Fibroblast of the aortic adventitia (primary cell): ENCODE results near the gene SETBP1. TPM values are rescaled to one million over a fixed set of nuclear protein-coding genes. Genes with fewer than 3 reads are reported as not detected.

Experiments used
- DNase-seq: peaks from one replicate; pipeline ENCODE4 v3.0.0-alpha.2; 2010; ENCODE audit warnings: low read depth
- H3K4me3 ChIP-seq: 2 replicates; pipeline ENCODE4 v1.5.1; 2011; ENCODE audit warnings: low read depth, mild to moderate bottlenecking, control low read depth, low read length, moderate library complexity
- total RNA-seq: library from RNA; depleted of rRNA; stranded (reverse); fragments of >200 nt; gene quantifications from 2 replicates; pipeline ENCODE4 v1.2.3, GENCODE V29; 2012; ENCODE audit warnings: low replicate concordance
- TF ChIP-seq, protein P1 (sequence below): IDR thresholded peaks from 2 replicates; pipeline ENCODE4 v1.5.1; 2011; ENCODE audit warnings: mild to moderate bottlenecking, low read length, control low read depth, inconsistent platforms; ENCODE audit not compliant: insufficient read depth

The SETBP1 gene
- total RNA-seq, 1 donor, result 10.5 TPM

DNA sequence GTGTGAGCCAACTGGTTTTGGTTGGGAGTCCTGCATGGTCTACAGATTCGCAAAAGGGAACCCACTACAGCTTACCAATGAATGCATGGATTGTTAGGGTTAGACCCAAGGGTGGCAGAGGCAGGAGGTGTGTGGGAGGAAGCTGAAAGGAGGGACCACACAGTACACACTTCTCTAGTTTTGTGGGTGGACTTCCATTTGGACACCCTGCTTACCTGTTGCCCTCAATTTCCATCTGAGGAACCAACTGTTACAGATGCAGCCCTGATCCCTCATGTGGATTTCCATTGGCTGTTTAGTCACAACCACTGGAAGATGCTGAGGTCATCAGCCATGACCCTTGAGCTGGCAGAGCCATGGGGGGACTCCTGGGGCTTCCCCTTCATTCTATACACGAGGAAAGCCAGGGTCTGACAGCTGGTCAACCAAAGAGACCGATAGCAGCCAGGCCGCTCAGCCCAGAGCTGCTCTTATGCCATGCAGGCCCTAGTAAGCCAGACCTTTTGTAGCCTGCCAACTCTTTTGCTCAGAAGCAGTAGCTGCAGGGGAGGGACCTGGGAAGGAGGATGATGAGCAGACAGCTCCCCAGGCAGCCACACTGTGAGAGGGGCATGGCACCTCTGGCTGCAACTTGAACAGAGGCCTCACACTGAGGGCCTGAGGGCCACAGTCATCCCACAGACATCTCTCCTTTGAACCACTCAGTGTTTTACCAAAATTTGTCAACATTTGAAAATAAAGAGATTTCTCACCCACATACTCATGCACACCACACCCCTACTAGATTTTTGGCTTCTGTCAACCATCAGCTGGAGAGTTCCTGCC is 162.1 kb downstream of the SETBP1 start:
- TF ChIP-seq, protein P1, sequence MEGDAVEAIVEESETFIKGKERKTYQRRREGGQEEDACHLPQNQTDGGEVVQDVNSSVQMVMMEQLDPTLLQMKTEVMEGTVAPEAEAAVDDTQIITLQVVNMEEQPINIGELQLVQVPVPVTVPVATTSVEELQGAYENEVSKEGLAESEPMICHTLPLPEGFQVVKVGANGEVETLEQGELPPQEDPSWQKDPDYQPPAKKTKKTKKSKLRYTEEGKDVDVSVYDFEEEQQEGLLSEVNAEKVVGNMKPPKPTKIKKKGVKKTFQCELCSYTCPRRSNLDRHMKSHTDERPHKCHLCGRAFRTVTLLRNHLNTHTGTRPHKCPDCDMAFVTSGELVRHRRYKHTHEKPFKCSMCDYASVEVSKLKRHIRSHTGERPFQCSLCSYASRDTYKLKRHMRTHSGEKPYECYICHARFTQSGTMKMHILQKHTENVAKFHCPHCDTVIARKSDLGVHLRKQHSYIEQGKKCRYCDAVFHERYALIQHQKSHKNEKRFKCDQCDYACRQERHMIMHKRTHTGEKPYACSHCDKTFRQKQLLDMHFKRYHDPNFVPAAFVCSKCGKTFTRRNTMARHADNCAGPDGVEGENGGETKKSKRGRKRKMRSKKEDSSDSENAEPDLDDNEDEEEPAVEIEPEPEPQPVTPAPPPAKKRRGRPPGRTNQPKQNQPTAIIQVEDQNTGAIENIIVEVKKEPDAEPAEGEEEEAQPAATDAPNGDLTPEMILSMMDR, result no peak
- no peak overlapping the region for H3K4me3 ChIP-seq
- no peak for DNase-seq

DNA sequence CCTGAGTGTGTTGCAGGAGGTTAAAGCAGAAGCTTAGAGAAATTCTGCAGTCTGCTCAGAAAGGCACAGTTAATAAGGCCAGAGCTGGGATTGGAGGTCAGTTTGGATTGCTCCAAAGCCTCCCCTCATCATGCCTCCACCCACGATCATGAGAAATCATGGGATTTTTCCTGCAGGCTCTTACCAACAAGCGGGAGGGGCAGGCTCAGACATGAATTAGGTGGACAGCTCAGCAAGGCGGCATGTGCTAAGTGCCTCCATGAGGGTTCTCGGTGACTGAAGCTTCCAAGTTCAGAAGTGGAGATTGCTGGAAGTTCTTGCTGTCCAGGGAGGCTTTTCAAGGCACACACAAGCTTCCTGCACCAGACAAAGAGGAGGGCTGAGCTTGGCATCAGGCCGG is 163.8 kb downstream of the SETBP1 start:
- no peak overlapping the region for H3K4me3 ChIP-seq
- DNase-seq, result no peak
- TF ChIP-seq, protein P1, result no peak

DNA sequence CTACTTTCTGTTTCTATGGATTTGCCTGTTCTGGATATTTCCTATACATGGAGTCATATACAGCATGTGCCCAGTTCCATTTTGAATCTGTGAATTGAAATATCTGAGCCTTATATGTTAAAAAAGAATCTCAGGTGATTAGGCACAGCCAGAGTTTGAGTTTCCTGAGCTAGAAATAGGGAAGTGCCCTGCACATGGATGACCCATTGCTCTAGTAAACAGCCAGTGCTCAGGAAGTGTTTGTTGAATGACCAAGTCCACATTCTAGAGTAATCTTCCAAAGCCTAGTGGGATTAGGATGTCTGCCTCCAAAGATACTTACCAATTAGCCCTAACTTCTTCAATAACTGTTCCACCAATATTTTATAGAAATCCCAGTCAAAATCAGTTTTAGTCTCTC is 165.8 kb downstream of the SETBP1 start:
- TF ChIP-seq, protein P1, result no peak
- DNase-seq, result no peak
- H3K4me3 ChIP-seq, result no peak overlapping the region

DNA sequence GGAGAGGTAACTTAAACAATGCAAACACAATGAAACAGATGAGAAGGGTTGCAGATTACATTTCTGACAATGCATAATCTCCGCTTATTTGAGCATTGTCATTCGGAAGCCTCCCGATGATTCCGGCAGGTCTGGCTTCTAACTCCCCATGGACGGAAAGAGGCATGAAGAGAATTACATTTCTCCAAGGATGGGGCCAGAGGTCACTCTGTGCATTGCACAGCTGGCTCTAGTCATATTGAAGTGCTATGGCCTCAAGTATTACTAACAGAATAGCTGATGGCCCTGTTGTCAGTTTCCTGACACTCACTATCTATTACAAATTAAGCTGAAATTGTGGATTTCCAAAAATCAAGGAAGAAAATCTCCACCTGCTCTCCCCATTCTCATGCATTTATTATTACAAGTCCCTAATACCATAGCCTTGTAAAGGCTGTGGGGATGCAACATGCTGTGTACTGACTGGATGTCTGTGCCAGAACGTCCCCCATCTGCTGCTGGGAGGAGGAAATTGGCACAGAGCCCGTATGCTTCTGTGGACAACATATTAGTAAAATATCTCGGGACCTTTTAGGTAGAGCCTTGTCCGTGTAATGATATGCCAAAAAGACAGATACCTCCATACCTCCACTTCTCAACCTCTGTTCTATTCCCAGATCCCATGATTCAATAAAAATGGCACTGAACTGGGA is 168.1 kb downstream of the SETBP1 start:
- DNase-seq, result no peak
- TF ChIP-seq, protein P1, result no peak

DNA sequence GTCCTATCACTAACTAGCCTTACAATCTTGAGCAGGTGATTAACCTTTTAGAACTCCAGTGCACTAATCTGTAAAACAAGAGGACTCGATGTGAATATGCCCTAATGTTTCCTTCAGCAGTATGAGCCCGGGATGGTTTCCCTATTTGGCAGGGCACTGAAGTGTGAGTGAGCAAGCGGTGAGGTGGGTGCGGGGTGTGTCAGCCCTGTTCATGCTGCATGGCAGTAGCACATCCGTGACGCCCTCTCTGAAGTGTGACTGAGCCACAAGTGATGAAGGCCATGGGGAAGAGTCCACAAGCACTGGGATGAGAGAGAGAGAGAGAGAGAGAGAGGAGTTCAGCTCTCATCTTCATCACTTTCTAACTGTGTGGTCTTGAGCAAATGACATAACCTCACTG is 168.7 kb downstream of the SETBP1 start:
- H3K4me3 ChIP-seq, result no peak overlapping the region
- no peak for DNase-seq
- TF ChIP-seq, protein P1, result no peak

More for the DNA sequence above, 168.1 kb downstream of the SETBP1 start:
- no peak overlapping the region for H3K4me3 ChIP-seq

DNA sequence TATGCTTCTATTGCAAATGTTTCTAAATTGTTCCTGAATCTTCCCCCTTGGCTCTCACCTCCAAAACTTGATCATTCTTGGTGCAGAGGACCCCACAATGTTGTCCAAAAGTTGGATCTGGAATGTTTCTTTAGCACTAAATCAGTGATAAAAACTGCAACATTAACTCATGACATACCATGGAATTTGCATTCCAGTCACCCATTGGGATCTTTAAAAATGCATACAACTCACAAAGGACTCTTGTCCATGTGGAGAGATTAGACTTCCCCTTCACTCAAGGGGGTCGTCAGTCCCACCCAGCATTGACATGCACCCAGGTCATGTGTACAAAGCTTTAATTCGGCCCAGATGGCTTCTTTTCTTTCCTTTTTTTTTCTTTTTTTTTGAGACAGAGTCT is 169.3 kb downstream of the SETBP1 start:
- DNase-seq, result peak; percentile 16
- H3K4me3 ChIP-seq, result no peak overlapping the region
- TF ChIP-seq, protein P1, result no peak
